Measurements from ENCODE around the gene BEST4.

DNA sequence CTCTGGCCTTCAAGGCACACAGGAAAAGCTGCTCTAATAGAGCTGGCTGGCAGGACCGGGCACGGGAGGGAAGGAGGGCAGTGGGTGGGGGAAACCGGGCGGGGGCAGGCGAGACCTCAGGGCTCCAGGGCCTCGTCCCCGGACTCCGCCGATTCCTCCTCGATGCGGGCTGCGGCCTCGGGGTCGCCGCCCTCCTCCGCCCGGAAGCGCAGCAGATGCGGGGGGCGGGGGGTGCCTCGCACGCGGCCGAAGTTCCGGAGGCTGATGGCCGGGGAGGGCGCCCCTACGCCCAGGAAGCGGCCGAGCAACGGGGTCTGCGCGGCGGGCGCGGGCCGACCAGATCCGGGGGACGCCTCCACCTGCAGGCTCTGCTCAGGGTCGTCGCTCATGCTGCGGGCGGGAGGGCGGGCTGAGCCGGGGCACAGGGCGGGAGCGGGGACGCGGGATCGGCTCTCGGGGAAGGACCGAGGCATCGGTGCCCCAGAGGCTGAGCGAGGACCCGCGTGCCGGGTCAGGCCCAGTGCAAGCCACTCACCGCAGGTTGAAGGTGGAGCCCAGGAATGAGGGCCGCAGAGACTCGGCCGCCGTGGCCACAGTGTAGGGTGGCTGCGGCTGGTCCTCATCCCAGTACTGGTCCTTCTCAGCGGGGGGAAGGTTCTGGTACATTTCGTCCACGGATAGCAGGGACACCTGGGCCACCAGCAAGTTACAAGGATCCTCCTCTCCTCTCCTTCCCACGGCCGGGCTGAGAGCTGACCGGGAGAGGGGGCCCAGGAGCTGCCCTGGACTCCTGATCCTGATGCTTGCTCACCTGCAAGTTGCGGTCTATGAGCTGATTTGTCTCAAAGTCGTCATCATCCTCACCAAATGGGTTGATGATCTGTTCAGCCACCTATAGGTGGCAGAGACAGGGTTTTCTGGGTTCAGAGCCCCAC is 3.6 kb downstream of the BEST4 start:
- TF ChIP-seq, protein P1, sequence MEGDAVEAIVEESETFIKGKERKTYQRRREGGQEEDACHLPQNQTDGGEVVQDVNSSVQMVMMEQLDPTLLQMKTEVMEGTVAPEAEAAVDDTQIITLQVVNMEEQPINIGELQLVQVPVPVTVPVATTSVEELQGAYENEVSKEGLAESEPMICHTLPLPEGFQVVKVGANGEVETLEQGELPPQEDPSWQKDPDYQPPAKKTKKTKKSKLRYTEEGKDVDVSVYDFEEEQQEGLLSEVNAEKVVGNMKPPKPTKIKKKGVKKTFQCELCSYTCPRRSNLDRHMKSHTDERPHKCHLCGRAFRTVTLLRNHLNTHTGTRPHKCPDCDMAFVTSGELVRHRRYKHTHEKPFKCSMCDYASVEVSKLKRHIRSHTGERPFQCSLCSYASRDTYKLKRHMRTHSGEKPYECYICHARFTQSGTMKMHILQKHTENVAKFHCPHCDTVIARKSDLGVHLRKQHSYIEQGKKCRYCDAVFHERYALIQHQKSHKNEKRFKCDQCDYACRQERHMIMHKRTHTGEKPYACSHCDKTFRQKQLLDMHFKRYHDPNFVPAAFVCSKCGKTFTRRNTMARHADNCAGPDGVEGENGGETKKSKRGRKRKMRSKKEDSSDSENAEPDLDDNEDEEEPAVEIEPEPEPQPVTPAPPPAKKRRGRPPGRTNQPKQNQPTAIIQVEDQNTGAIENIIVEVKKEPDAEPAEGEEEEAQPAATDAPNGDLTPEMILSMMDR (CRISPR knock-in tag; IDR thresholded peaks at IDR 0.05) = peak; percentile 65
- TF ChIP-seq ZFP36 (IDR thresholded peaks at IDR 0.05; ENCODE audit: borderline replicate concordance, low read depth, low read length, partially characterized antibody) = no peak
- TF ChIP-seq, protein P2, sequence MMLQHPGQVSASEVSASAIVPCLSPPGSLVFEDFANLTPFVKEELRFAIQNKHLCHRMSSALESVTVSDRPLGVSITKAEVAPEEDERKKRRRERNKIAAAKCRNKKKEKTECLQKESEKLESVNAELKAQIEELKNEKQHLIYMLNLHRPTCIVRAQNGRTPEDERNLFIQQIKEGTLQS (CRISPR knock-in tag; IDR thresholded peaks at IDR 0.05) = no peak
- peak; percentile 55 for TF ChIP-seq POLR2AphosphoS5 (IDR thresholded peaks at IDR 0.05; ENCODE audit: low read depth, low read length)
- TF ChIP-seq ZFP82 (CRISPR knock-in tag; IDR thresholded peaks at IDR 0.05; ENCODE audit: borderline replicate concordance) = 0 out of 2 replicates have a peak, but pooled peaks have one; percentile 23
- no peak for TF ChIP-seq EZH2 (conservative IDR thresholded peaks at IDR 0.05; ENCODE audit: low read depth, low read length)
- TF ChIP-seq ZNF724P (CRISPR knock-in tag; IDR thresholded peaks at IDR 0.05; ENCODE audit: borderline replicate concordance) = 0 out of 2 replicates have a peak, but pooled peaks have one; percentile 31
- no peak for TF ChIP-seq ZNF124 (CRISPR knock-in tag; IDR thresholded peaks at IDR 0.05)
- TF ChIP-seq, protein P3, sequence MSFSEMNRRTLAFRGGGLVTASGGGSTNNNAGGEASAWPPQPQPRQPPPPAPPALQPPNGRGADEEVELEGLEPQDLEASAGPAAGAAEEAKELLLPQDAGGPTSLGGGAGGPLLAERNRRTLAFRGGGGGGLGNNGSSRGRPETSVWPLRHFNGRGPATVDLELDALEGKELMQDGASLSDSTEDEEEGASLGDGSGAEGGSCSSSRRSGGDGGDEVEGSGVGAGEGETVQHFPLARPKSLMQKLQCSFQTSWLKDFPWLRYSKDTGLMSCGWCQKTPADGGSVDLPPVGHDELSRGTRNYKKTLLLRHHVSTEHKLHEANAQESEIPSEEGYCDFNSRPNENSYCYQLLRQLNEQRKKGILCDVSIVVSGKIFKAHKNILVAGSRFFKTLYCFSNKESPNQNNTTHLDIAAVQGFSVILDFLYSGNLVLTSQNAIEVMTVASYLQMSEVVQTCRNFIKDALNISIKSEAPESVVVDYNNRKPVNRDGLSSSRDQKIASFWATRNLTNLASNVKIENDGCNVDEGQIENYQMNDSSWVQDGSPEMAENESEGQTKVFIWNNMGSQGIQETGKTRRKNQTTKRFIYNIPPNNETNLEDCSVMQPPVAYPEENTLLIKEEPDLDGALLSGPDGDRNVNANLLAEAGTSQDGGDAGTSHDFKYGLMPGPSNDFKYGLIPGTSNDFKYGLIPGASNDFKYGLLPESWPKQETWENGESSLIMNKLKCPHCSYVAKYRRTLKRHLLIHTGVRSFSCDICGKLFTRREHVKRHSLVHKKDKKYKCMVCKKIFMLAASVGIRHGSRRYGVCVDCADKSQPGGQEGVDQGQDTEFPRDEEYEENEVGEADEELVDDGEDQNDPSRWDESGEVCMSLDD (CRISPR knock-in tag; IDR thresholded peaks at IDR 0.05; ENCODE audit: borderline replicate concordance) = peak; percentile 88; the same call in 1 of the 2 replicates
- TF ChIP-seq, protein P4, sequence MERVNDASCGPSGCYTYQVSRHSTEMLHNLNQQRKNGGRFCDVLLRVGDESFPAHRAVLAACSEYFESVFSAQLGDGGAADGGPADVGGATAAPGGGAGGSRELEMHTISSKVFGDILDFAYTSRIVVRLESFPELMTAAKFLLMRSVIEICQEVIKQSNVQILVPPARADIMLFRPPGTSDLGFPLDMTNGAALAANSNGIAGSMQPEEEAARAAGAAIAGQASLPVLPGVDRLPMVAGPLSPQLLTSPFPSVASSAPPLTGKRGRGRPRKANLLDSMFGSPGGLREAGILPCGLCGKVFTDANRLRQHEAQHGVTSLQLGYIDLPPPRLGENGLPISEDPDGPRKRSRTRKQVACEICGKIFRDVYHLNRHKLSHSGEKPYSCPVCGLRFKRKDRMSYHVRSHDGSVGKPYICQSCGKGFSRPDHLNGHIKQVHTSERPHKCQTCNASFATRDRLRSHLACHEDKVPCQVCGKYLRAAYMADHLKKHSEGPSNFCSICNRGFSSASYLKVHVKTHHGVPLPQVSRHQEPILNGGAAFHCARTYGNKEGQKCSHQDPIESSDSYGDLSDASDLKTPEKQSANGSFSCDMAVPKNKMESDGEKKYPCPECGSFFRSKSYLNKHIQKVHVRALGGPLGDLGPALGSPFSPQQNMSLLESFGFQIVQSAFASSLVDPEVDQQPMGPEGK (CRISPR knock-in tag; IDR thresholded peaks at IDR 0.05) = peak; percentile 92
- TF ChIP-seq ZNF703 (CRISPR knock-in tag; IDR thresholded peaks at IDR 0.05; ENCODE audit: borderline replicate concordance) = no peak
- TF ChIP-seq FOXM1 (CRISPR knock-in tag; IDR thresholded peaks at IDR 0.05) = no peak

All from HepG2 (cell line).